ENCODE results near the gene DBH. TPM values are rescaled to one million over a fixed set of nuclear protein-coding genes. Genes with fewer than 3 reads are reported as not detected.

The DBH gene
- total RNA-seq, 2 donors from 2014 or later, result not detected

- intact Hi-C loops (cut with DNase I), result no loop called here
- Histone ChIP-seq H3K27me3 (no peaks in the 10 kb centered on the region), H3K36me3 (replicated peaks in 1 of 2; ENCODE audit: insufficient read depth in 1 of 2, low read depth in 2 of 2) (no peaks in the 10 kb centered on the region), H3K9me3 (no peaks in the 10 kb centered on the region), H3K4me1 (peaks cover 25% of the 10 kb centered on the region), H3K4me3 (no peak overlapping the region), H3K27ac (no peak overlapping the region)
- DNase-seq, result no peak
- 87 to 88% methylated on average over 18 to 20 of the region's 26 CpGs for WGBS, 2 donors
- ATAC-seq, result no peak
- TF ChIP-seq POLR2A (IDR thresholded peaks at IDR 0.05) (no peak), CTCF (IDR thresholded peaks at IDR 0.05) (no peak)
Observed at GRCh38 chr9:133661846-133662540, 25.8 kb downstream of the DBH start.

GRCh38 chr9:133664173-133665050, 28.2 kb downstream of the DBH start:
- Histone ChIP-seq H3K9me3 (no peaks in the 10 kb centered on the region), H3K36me3 (replicated peaks in 1 of 2; ENCODE audit: insufficient read depth in 1 of 2, low read depth in 2 of 2) (no peaks in the 10 kb centered on the region), H3K27me3 (no peaks in the 10 kb centered on the region), H3K27ac (no peak overlapping the region), H3K4me1 (peaks cover 4% of the 10 kb centered on the region), H3K4me3 (no peak overlapping the region)
- 85 to 90% methylated on average over 14 to 27 of the region's 27 CpGs for WGBS, 2 donors
- no peak for DNase-seq
- intact Hi-C loops (cut with DNase I), result no loop called here
- no peak for ATAC-seq
- no peak for TF ChIP-seq POLR2A (IDR thresholded peaks at IDR 0.05)
- no peak for TF ChIP-seq CTCF (IDR thresholded peaks at IDR 0.05)

- H3K27ac ChIP-seq, result no peak overlapping the region
- ATAC-seq (no peak), DNase-seq (no peak)
- H3K4me1 ChIP-seq, result no peaks in the 10 kb centered on the region
- H3K27me3 ChIP-seq, result no peaks in the 10 kb centered on the region
- intact Hi-C loops (cut with DNase I), result no loop called here
- no peak for TF ChIP-seq POLR2A (IDR thresholded peaks at IDR 0.05)
- TF ChIP-seq CTCF (IDR thresholded peaks at IDR 0.05), result no peak
- H3K36me3 ChIP-seq (replicated peaks in 1 of 2; ENCODE audit: insufficient read depth in 1 of 2, low read depth in 2 of 2), result no peaks in the 10 kb centered on the region
- H3K9me3 ChIP-seq, result no peaks in the 10 kb centered on the region
- H3K4me3 ChIP-seq, result no peak overlapping the region
- 92 to 96% methylated on average over 11 to 13 of the region's 13 CpGs for WGBS, 2 donors
Observed at GRCh38 chr9:133665096-133665495, 28.9 kb downstream of the DBH start.

- Histone ChIP-seq H3K9me3 (no peaks in the 10 kb centered on the region), H3K4me3 (no peak overlapping the region), H3K36me3 (replicated peaks in 1 of 2; ENCODE audit: insufficient read depth in 1 of 2, low read depth in 2 of 2) (no peaks in the 10 kb centered on the region), H3K27ac (no peak overlapping the region), H3K27me3 (no peaks in the 10 kb centered on the region), H3K4me1 (no peaks in the 10 kb centered on the region)
- intact Hi-C loops (cut with DNase I), result no loop called here
- DNase-seq, result no peak
- no peak for TF ChIP-seq POLR2A (IDR thresholded peaks at IDR 0.05)
- TF ChIP-seq CTCF (IDR thresholded peaks at IDR 0.05), result no peak
- ATAC-seq, result no peak
- 83 to 87% methylated on average over 11 to 12 of the region's 12 CpGs for WGBS, 2 donors
Observed at GRCh38 chr9:133665535-133665934, 29.4 kb downstream of the DBH start.

Data from body of pancreas (tissue), 4 donors.